Activated CD8-positive, alpha-beta T cell treated with anti-CD3 and anti-CD28 coated beads for 36 hours (primary cell): ENCODE measurements around the gene PLXND1. TPM values are rescaled to one million over a fixed set of nuclear protein-coding genes. Genes with fewer than 3 reads are reported as not detected.

Experiments used
- ATAC-seq: fragments of 200-7000 bp; cut with Tn5 transposase; one replicate; pipeline ENCODE4 v1.10.0; 2021; ENCODE audit warnings: mild to moderate bottlenecking, moderate library complexity
- CTCF ChIA-PET: fragments of 350-600 bp; sonication (Branson Sonifier 250); formaldehyde crosslinking; loops from one replicate; lab custom pipeline; 2021; ENCODE audit warnings: antibody characterized with exemption; lab: Charles Lee
- POLR2A ChIA-PET: fragments of 350-600 bp; sonication (Branson Sonifier 250); formaldehyde crosslinking; loops from one replicate; lab custom pipeline; 2021; ENCODE audit warnings: antibody characterized with exemption; lab: Charles Lee
- DNase-seq: peaks from one replicate; pipeline ENCODE4 v3.0.0-alpha.2; 2020
- H3K27ac Mint-ChIP-seq: one replicate; pipeline ENCODE4 v1.8.0; 2021; ENCODE audit warnings: mild to moderate bottlenecking, mixed read lengths
- H3K27me3 Mint-ChIP-seq: one replicate; pipeline ENCODE4 v1.8.0; 2021; ENCODE audit warnings: mixed read lengths
- H3K36me3 Mint-ChIP-seq: one replicate; pipeline ENCODE4 v1.8.0; 2021; ENCODE audit warnings: low read depth, mixed read lengths
- H3K4me1 Mint-ChIP-seq: one replicate; pipeline ENCODE4 v1.8.0; 2021; ENCODE audit warnings: low read depth, mixed read lengths
- H3K4me3 Mint-ChIP-seq: one replicate; pipeline ENCODE4 v1.8.0; 2021; ENCODE audit warnings: mild to moderate bottlenecking, moderate library complexity, mixed read lengths
- H3K9me3 Mint-ChIP-seq: one replicate; pipeline ENCODE4 v1.8.0; 2021; ENCODE audit warnings: mixed read lengths
- CTCF ChIP-seq: fragments of 200-600 bp; IDR thresholded peaks from one replicate; pipeline ENCODE4 v1.8.0; 2022; ENCODE audit warnings: antibody characterized with exemption, mild to moderate bottlenecking
- intact Hi-C: fragments of 100-400 bp; cut with micrococcal nuclease; formaldehyde crosslinking; loops from one replicate; pipeline ENCODE4 v1.10.0; 2022
- total RNA-seq, 2 experiments: library from RNA; stranded (reverse); gene quantifications; one replicate each; pipeline ENCODE4 v1.2.3, GENCODE V29; 2021

PLXND1 gene
- total RNA-seq, 2 experiments from 2014 or later, result 10.7 to 12.5 TPM

GRCh38 chr3:129602309-129602708 is 4.2 kb downstream of the PLXND1 start:
- ATAC-seq (no peak), DNase-seq (no peak)
- Mint-ChIP-seq H3K4me1 (peaks cover 4% of the 10 kb centered on the region), H3K4me3 (no peak overlapping the region), H3K36me3 (peaks cover 1% of the 10 kb centered on the region), H3K27ac (no peak overlapping the region), H3K9me3 (no peaks in the 10 kb centered on the region), H3K27me3 (peaks cover 20% of the 10 kb centered on the region)
- TF ChIP-seq CTCF, result no peak
- ChIA-PET CTCF (no interaction called here), POLR2A (interaction anchor here (2.5 kb wide), 1 partner anchor 8 kb away, joined by 7 read pairs; no protein-coding TSS in a partner anchor)
- intact Hi-C loops, result no loop called here

DNA sequence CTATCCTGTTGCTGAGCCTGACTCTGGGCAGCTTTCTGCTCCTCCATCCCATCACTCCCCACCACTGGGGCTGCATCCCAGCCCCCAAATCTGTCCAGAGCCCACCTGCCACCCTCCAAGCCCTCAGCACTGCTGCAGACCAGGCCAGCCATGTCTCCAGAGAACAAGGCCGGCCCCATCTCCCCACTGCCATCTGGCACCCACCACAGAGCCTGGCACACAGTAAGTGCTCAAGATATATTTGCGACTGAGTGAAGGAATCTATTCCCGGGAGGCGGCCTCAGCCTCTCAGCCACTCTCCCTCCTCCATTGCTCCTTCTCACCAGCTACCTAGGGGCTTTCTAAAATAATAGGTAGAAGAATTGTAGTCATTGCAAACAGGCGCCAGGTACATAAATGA is 4.8 kb downstream of the PLXND1 start:
- ChIA-PET POLR2A (interaction anchor here (2.5 kb wide), 1 partner anchor 7 kb away, joined by 7 read pairs; no protein-coding TSS in a partner anchor), CTCF (no interaction called here)
- no peak for DNase-seq
- H3K9me3 Mint-ChIP-seq, result no peaks in the 10 kb centered on the region
- no peak for ATAC-seq
- peaks cover 1% of the 10 kb centered on the region for H3K36me3 Mint-ChIP-seq
- peaks cover 15% of the 10 kb centered on the region for H3K27me3 Mint-ChIP-seq
- no peak for TF ChIP-seq CTCF
- intact Hi-C loops, result no loop called here
- no peak overlapping the region for H3K4me3 Mint-ChIP-seq
- H3K4me1 Mint-ChIP-seq, result peaks cover 4% of the 10 kb centered on the region
- H3K27ac Mint-ChIP-seq, result no peak overlapping the region

GRCh38 chr3:129600348-129600747 is 6.1 kb downstream of the PLXND1 start:
- Mint-ChIP-seq H3K4me3 (no peak overlapping the region), H3K36me3 (no peaks in the 10 kb centered on the region), H3K27ac (no peak overlapping the region), H3K27me3 (peaks cover 11% of the 10 kb centered on the region), H3K4me1 (peaks cover 2% of the 10 kb centered on the region), H3K9me3 (no peaks in the 10 kb centered on the region)
- ATAC-seq, result no peak
- no peak for DNase-seq
- CTCF ChIA-PET, result no interaction called here
- POLR2A ChIA-PET, result no interaction called here
- intact Hi-C loops, result no loop called here
- TF ChIP-seq CTCF, result no peak

DNA sequence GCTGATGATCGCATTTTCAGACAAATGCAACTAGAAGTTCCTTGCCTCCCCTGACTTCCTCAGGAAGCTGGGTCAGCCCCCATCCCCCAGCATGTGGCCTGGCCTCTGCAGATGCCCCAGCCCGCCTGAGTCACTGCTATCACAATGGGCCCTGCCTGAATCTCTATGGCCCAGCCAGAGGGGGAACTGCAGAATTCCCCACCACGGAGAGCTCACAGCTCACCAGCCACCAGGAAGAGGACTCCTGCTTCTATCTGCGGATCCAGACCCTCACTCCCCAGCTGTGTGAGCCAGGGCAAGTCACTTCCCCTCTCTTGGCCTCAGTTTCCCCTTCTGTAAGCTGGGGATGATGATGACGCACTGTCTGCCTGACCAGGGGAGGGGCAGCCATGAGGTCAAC is 6.9 kb downstream of the PLXND1 start:
- Mint-ChIP-seq H3K4me1 (peaks cover 2% of the 10 kb centered on the region), H3K27me3 (peaks cover 6% of the 10 kb centered on the region), H3K36me3 (no peaks in the 10 kb centered on the region), H3K27ac (no peak overlapping the region), H3K9me3 (no peaks in the 10 kb centered on the region), H3K4me3 (no peak overlapping the region)
- ChIA-PET CTCF (no interaction called here), POLR2A (no interaction called here)
- DNase-seq (no peak), ATAC-seq (no peak)
- intact Hi-C loops, result no loop called here
- no peak for TF ChIP-seq CTCF

DNA sequence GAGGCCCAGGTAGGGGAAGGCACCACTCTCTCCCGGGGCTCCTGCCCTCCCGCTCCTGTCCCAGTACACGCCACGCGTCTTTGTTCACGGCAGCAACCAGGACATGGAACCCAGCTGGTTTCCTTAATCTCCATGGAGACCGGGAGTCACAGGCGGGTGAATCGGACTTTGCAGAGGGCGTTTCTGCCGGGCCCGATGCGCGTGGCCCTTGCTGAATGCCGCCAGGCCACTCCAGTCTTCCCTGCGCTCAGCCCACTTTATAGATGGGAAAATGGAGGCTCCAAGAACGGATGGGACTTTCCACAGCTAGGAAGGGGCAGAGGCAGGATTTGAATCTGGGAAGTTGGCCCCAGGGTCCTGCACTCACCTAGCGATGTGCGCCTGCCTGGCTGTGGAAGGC is 7.4 kb downstream of the PLXND1 start:
- no peaks in the 10 kb centered on the region for H3K9me3 Mint-ChIP-seq
- no peaks in the 10 kb centered on the region for H3K36me3 Mint-ChIP-seq
- H3K4me3 Mint-ChIP-seq, result no peak overlapping the region
- ChIA-PET POLR2A (no interaction called here), CTCF (no interaction called here)
- peaks cover 3% of the 10 kb centered on the region for H3K27me3 Mint-ChIP-seq
- DNase-seq (no peak), ATAC-seq (no peak)
- TF ChIP-seq CTCF, result no peak
- H3K4me1 Mint-ChIP-seq, result peaks cover 8% of the 10 kb centered on the region
- no peak overlapping the region for H3K27ac Mint-ChIP-seq
- intact Hi-C loops, result no loop called here
